Renal pelvis (tissue), 12 donors: ENCODE data around the gene EXOSC6. TPM values are rescaled to one million over a fixed set of nuclear protein-coding genes. Genes with fewer than 3 reads are reported as not detected.
"Not testable (repeated sequence)": the region's sequence is repeated elsewhere in the genome, so short reads cannot be mapped to it uniquely, and the experiment has no call there.

Experiments
- DNase-seq: peaks from one replicate; pipeline ENCODE4 v3.0.0-alpha.2; 2013
- long read RNA-seq, 16 experiments: transcript quantifications; one replicate each; lab custom pipeline, GENCODE V29; 2026
- polyA plus RNA-seq, 3 donors: library from polyadenylated mRNA; unstranded; fragments of 120-200 nt; gene quantifications; one replicate each; pipeline ENCODE4 v1.2.1, GENCODE V29; 2013; ENCODE audit not compliant: insufficient read length in 3 of 3

EXOSC6 gene
- polyA plus RNA-seq: 10 to 100 TPM; 13.6 to 18.5 (median 17.6) TPM
- long read RNA-seq, donor 1, full-length matches to known transcripts: 86 of 86 reads
- long read RNA-seq, donor 1, partial matches to known transcripts: 0 of 86 reads
- long read RNA-seq, donor 1, other reads (novel, unspliced or antisense): 0 of 86 reads
- long read RNA-seq, donor 2, full-length matches to known transcripts: 54 of 54 reads
- long read RNA-seq, donor 2, partial matches to known transcripts: 0 of 54 reads
- long read RNA-seq, donor 2, other reads (novel, unspliced or antisense): 0 of 54 reads
- long read RNA-seq, donor 3, full-length matches to known transcripts: 54 of 54 reads
- long read RNA-seq, donor 3, partial matches to known transcripts: 0 of 54 reads
- long read RNA-seq, donor 3, other reads (novel, unspliced or antisense): 0 of 54 reads
- long read RNA-seq, donor 4, full-length matches to known transcripts: 72 of 72 reads
- long read RNA-seq, donor 4, partial matches to known transcripts: 0 of 72 reads
- long read RNA-seq, donor 4, other reads (novel, unspliced or antisense): 0 of 72 reads
- long read RNA-seq, donor 5, full-length matches to known transcripts: 19 of 19 reads
- long read RNA-seq, donor 5, partial matches to known transcripts: 0 of 19 reads
- long read RNA-seq, donor 5, other reads (novel, unspliced or antisense): 0 of 19 reads
- long read RNA-seq, donor 6, full-length matches to known transcripts: 134 of 134 reads
- long read RNA-seq, donor 6, partial matches to known transcripts: 0 of 134 reads
- long read RNA-seq, donor 6, other reads (novel, unspliced or antisense): 0 of 134 reads
- long read RNA-seq, donor 7, full-length matches to known transcripts: 91 of 91 reads
- long read RNA-seq, donor 7, partial matches to known transcripts: 0 of 91 reads
- long read RNA-seq, donor 7, other reads (novel, unspliced or antisense): 0 of 91 reads
- long read RNA-seq, donor 8, full-length matches to known transcripts: 46 of 46 reads
- long read RNA-seq, donor 8, partial matches to known transcripts: 0 of 46 reads
- long read RNA-seq, donor 8, other reads (novel, unspliced or antisense): 0 of 46 reads
- long read RNA-seq, donor 9, full-length matches to known transcripts: 119 of 119 reads
- long read RNA-seq, donor 9, partial matches to known transcripts: 0 of 119 reads
- long read RNA-seq, donor 9, other reads (novel, unspliced or antisense): 0 of 119 reads
- long read RNA-seq, donor 10, full-length matches to known transcripts: 107 of 107 reads
- long read RNA-seq, donor 10, partial matches to known transcripts: 0 of 107 reads
- long read RNA-seq, donor 10, other reads (novel, unspliced or antisense): 0 of 107 reads
- long read RNA-seq, donor 11, full-length matches to known transcripts: 72 of 72 reads
- long read RNA-seq, donor 11, partial matches to known transcripts: 0 of 72 reads
- long read RNA-seq, donor 11, other reads (novel, unspliced or antisense): 0 of 72 reads
- long read RNA-seq, donor 12, full-length matches to known transcripts: 126 of 126 reads
- long read RNA-seq, donor 12, partial matches to known transcripts: 0 of 126 reads
- long read RNA-seq, donor 12, other reads (novel, unspliced or antisense): 0 of 126 reads
- long read RNA-seq, donor 13, full-length matches to known transcripts: 54 of 54 reads
- long read RNA-seq, donor 13, partial matches to known transcripts: 0 of 54 reads
- long read RNA-seq, donor 13, other reads (novel, unspliced or antisense): 0 of 54 reads
- long read RNA-seq, donor 14: 0 reads
- long read RNA-seq, donor 15: 0 reads
- long read RNA-seq, donor 16, full-length matches to known transcripts: 61 of 61 reads
- long read RNA-seq, donor 16, partial matches to known transcripts: 0 of 61 reads
- long read RNA-seq, donor 16, other reads (novel, unspliced or antisense): 0 of 61 reads

- peak; percentile 91 for DNase-seq
These were observed at the start of gene EXOSC6 for GRCh38 chr16:70251629-70252354. Gene EXOSC6, minus strand, starts transcription at chr16:70251940. Its CDS starts 40 bp downstream, at chr16:70251900.

- no peak for DNase-seq
These were observed 49.4 kb upstream of the EXOSC6 start for GRCh38 chr16:70301121-70301520.

DNA sequence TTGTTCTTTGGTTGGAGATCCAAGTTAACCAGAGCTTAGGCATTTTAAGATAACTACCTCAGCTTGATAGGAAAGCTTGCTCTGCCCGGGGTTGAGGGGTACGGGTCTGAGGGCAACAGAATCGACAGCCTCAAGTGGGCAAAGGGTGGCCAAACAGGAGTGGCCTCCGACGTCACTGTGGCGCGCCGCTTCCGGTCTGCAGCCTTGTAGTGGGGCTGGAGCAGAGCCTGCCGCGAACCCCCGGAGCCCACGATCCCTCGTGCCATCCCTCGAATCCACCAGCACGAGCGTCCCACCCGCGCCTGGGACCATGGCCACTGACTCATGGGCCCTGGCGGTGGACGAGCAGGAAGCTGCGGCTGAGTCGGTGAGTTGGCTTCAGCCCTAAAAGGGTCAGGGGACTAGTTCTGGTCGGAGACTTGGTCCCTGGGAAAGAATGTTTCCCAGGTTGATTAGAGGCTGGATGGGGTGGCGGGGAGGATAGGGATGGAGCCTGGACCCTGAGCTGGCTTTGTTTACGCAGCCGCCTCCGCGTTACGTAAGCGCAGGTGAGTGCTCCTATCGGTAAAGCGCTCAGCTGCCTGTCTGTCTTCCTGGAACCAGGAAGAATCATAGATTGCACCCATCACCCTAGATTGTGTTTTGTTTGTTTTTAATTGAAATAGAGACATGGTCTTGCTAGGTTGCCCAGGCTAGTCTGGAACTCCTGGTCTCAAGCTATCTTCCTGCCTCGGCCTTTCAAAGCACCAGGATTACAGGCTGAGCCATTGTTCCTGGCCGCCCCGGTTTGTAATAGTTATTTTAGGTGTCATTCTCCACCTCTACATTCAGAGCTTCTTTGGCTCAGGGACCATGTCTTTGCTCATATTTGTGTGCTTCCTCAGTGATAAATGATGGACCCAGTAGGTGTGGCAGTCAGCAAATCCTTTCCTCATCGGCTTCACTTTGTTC is 47.5 kb upstream of the EXOSC6 start, which contains the start of gene DDX19B:
Gene DDX19B (plus strand): TSS at position 199 of the 951 bp plus-strand sequence. CDS start 112 bp downstream, at position 311.
- peak; percentile 77 for DNase-seq

DNA sequence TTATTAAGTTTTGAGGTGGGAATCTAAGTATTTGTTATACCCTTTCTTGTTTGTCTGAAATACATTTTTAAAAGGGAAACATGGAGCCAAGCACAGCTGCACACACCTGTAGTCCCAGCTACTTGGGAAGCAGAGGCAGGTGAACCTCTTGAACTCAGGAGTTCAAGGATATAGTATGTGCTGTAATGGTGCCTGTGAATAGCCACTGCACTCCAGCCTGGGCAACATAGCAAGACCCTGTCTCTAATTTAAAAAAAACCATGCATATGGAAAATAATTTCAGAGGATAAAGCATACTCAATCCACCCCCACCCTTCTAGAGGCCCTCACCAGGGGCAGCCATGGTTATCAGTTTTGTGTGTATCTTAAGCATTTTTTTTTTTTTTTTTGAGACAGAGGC is 43.9 kb upstream of the EXOSC6 start:
- DNase-seq: no peak

DNA sequence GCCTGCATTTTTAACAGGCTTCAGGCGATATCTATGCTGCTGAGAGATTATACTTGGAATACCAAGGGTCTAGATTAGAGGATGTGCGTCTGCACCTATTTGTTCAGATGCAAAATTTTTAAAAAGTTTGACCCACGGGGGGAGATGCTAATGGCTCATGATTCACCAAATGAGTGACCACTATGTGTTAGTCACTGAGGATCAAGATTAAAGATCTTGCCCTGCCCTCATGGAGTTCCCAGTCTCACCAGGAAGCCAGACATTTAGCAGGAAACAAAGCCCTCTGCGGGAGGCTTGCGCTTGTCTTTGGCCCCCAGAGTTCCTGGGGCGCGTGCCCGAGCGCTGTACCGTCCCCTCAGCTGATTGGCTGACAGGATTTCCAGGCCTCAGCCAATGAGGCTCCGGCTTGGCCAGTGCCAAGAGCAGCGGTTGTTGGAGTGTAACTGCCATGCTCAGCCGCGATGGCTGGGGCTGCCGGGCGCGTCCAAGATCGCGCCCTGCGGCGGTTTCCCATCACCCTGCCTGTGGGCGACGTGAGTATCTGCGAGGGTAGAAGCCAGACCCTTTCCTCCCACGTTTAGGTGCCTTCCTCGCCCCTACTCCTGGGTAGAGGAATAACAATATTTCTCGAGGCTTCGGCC is 42.8 kb upstream of the EXOSC6 start:
- no peak for DNase-seq

DNA sequence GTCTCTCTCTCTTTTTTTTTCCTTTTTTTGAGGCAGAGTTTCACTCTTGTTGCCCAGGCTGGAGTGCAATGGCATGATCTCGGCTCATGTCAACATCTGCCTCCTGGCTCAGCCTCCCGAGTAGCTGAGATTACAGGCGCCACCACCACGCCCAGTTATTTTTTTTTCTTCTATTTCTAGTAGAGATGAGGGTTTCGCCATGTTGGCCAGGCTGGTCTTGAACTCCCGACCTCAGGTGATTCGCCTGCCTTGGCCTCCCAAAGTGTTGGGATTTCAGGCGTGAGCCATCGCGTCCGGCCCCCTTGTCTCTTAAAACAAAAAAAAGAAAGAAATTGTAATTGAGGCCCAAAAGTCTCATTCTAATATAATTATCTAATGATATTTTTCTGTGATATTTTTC is 40.4 kb upstream of the EXOSC6 start:
- not testable (repeated sequence) for DNase-seq

DNA sequence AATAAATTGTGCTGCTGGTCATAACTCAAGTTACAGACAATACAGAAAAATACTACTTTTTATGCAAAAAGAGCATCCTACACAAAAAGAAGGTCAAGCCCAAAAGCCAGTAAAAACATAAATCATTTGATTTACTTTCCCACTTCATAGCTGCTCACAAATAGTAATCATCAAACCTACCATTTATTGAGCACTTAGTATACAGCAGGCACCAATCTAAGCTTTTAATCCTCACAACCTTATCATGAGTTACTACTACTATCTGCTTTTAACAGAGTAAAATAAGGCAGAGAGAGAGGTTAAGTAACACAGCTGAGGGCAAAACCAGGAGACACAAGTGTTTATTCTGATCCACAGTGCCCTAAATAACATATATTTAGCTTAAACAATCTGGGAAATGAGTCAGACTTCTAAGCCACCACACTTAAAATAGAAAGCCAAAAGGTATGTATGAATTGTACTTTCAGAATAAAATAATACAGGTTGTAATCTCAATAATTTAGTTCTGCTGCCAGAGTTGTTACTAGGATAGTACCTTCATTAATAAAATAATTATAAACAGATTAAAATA is 39.3 kb upstream of the EXOSC6 start:
- no peak for DNase-seq

DNA sequence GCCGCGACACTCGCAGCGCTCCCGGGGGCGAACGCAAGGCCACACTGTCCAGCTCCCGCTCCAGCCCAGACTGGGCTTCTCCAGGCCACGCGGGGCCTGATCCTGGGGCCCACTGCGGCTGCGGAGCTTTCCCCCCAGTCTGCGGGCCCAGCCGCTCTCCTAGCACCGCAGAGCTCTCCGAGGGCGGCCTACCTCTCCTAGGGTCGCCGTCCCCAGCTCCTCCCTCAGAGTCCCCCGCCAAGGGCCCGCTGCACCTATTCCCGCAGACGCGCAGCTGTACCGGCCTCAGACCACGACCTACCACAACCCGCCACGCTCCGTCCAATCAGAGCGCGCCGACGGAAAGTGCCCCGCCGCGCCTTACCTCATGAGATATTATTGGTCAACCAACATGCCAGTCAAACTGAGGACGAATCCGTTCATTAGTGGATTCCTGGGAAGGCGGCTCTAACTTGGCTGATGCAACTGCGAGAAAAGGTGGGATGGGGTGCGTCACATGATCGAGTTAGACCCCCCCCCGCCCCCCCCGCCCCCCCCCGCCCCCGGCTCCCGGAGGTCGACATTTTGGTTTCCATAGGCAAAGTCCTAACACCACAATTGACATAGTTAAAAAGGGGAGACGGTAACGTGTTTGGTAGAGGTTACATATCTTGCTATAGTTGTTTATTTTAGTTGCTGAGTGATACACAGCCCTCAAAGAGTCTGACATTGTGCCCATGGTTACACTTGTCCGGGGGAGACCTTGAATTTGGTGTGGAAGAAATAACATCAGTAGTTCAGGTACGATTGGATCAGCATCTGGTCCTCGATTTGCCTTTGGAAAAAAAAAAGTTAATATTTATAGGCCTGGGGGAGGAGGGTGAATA is 37.7 kb upstream of the EXOSC6 start, which contains the start of gene AARS1:
Gene AARS1 (minus strand): TSS at position 278 of the 866 bp plus-strand sequence. CDS start 6,743 bp downstream, outside the sequence.
- peak; percentile 100 for DNase-seq

- not testable (repeated sequence) for DNase-seq
These were observed 35.7 kb upstream of the EXOSC6 start for GRCh38 chr16:70287304-70287971.

DNA sequence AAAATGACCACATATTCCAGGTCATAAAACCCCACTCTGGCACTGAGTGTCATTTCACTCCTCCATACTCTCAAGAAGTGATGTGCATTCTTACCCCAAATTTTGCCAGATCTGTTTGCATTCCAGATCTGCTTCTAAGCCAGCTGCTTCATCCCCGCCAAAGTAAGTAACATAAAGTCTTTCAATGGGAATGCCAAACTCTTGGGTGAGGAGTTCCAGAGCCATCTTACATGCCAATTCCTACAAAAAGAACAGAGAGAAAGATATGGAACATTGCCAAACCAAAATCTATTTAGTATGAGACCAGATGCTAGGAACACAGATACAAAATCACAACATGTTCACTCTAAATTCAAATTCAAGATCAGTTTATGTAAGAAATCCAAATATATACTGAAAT is 24.7 kb upstream of the EXOSC6 start:
- DNase-seq: no peak

DNA sequence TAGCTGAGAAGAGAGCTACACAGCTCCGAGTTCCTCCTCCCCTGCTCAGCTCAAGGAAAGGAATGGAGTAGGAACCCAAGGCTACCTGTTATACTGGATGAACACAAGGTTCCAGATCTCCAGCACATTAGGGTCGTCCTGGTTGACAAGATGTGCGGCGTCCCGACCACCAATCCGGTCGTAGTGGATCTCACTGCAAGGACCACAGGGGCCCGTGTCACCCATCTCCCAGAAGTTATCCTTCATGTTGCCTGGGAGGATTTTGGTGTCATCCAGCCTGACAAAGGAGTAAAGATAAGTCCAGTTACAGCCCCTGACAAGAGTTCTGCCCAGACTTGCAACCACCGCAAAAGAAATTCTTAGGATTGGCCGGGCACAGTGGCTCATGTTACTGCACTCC is 20.0 kb upstream of the EXOSC6 start:
- no peak for DNase-seq

GRCh38 chr16:70270176-70270575 is 18.4 kb upstream of the EXOSC6 start:
- DNase-seq: no peak

GRCh38 chr16:70269471-70269870 is 17.7 kb upstream of the EXOSC6 start:
- no peak for DNase-seq

- DNase-seq: not testable (repeated sequence)
These were observed 16.2 kb upstream of the EXOSC6 start for GRCh38 chr16:70267922-70268321.

GRCh38 chr16:70267516-70267915 is 15.8 kb upstream of the EXOSC6 start:
- peak; percentile 31 for DNase-seq

GRCh38 chr16:70259903-70260302 is 8.2 kb upstream of the EXOSC6 start:
- not testable (repeated sequence) for DNase-seq
